ENCODE measurements around the gene TNIK. TPM values are rescaled to one million over a fixed set of nuclear protein-coding genes. Genes with fewer than 3 reads are reported as not detected.
"Not testable (repeated sequence)": the region's sequence is repeated elsewhere in the genome, so short reads cannot be mapped to it uniquely, and the experiment has no call there.

Gene TNIK
- polyA plus RNA-seq, 1 donor from 2014 or later = 19.3 TPM

GRCh38 chr3:171290680-171291079, 169.5 kb downstream of the TNIK start:
- H3K27me3 ChIP-seq (ENCODE audit: insufficient read depth, low read depth, low read length) = no peaks in the 10 kb centered on the region

GRCh38 chr3:171289291-171289690, 170.9 kb downstream of the TNIK start:
- no peak overlapping the region for H3K9ac ChIP-seq (ENCODE audit: low read length)
- TF ChIP-seq MXI1 (conservative IDR thresholded peaks at IDR 0.05; ENCODE audit: poor library complexity, severe bottlenecking) (no peak), POLR2AphosphoS5 (IDR thresholded peaks at IDR 0.05) (no peak), EP300 (conservative IDR thresholded peaks at IDR 0.05; ENCODE audit: poor library complexity, severe bottlenecking) (no peak), CTCF (IDR thresholded peaks at IDR 0.05; ENCODE audit: poor library complexity, severe bottlenecking) (no peak), RAD21 (conservative IDR thresholded peaks at IDR 0.05) (no peak), REST (IDR thresholded peaks at IDR 0.05; ENCODE audit: borderline replicate concordance) (no peak)
- no peak overlapping the region for H2AFZ ChIP-seq (ENCODE audit: low read depth, low read length)
- no peak overlapping the region for H3K4me2 ChIP-seq (ENCODE audit: low read length)
- no peaks in the 10 kb centered on the region for H3K36me3 ChIP-seq (ENCODE audit: insufficient read depth, low read length)
- H3K79me2 ChIP-seq (replicated peaks; ENCODE audit: insufficient read depth, low read length) = no peaks in the 10 kb centered on the region
- H3K27me3 ChIP-seq (ENCODE audit: insufficient read depth, low read depth, low read length) = no peaks in the 10 kb centered on the region
- H3K9me2 ChIP-seq (ENCODE audit: insufficient read depth, low read length) = no peaks in the 10 kb centered on the region
- H4K20me1 ChIP-seq (ENCODE audit: insufficient read depth) = no peaks in the 10 kb centered on the region
- no peak overlapping the region for H3K4me3 ChIP-seq (ENCODE audit: low read length)
- no peak overlapping the region for H3K27ac ChIP-seq (ENCODE audit: low read length)
- H3K9me3 ChIP-seq (ENCODE audit: low read length) = no peaks in the 10 kb centered on the region
- no peaks in the 10 kb centered on the region for H3F3A ChIP-seq (ENCODE audit: insufficient read depth, low read length, poor library complexity, severe bottlenecking)

More at GRCh38 chr3:171290680-171291079, 169.5 kb downstream of the TNIK start:
- no peak overlapping the region for H3K4me2 ChIP-seq (ENCODE audit: low read length)
- no peaks in the 10 kb centered on the region for H3K9me2 ChIP-seq (ENCODE audit: insufficient read depth, low read length)
- H2AFZ ChIP-seq (ENCODE audit: low read depth, low read length) = no peak overlapping the region
- H3K9me3 ChIP-seq (ENCODE audit: low read length) = no peaks in the 10 kb centered on the region
- no peaks in the 10 kb centered on the region for H3K79me2 ChIP-seq (replicated peaks; ENCODE audit: insufficient read depth, low read length)
- H3K27ac ChIP-seq (ENCODE audit: low read length) = no peak overlapping the region
- no peak overlapping the region for H3K9ac ChIP-seq (ENCODE audit: low read length)
- H4K20me1 ChIP-seq (ENCODE audit: insufficient read depth) = no peaks in the 10 kb centered on the region
- no peaks in the 10 kb centered on the region for H3K36me3 ChIP-seq (ENCODE audit: insufficient read depth, low read length)
- no peaks in the 10 kb centered on the region for H3F3A ChIP-seq (ENCODE audit: insufficient read depth, low read length, poor library complexity, severe bottlenecking)
- H3K4me3 ChIP-seq (ENCODE audit: low read length) = no peak overlapping the region
- TF ChIP-seq REST (IDR thresholded peaks at IDR 0.05; ENCODE audit: borderline replicate concordance) = no peak
- no peak for TF ChIP-seq SMC3 (conservative IDR thresholded peaks at IDR 0.05; ENCODE audit: poor library complexity)
- no peak for TF ChIP-seq POLR2AphosphoS5 (IDR thresholded peaks at IDR 0.05)
- TF ChIP-seq TAF1 (IDR thresholded peaks at IDR 0.05; ENCODE audit: low read depth) = no peak
- no peak for TF ChIP-seq MXI1 (conservative IDR thresholded peaks at IDR 0.05; ENCODE audit: poor library complexity, severe bottlenecking)
- TF ChIP-seq EP300 (conservative IDR thresholded peaks at IDR 0.05; ENCODE audit: poor library complexity, severe bottlenecking) = no peak
- TF ChIP-seq RAD21 (conservative IDR thresholded peaks at IDR 0.05) = no peak
- no peak for TF ChIP-seq CTCF (IDR thresholded peaks at IDR 0.05; ENCODE audit: poor library complexity, severe bottlenecking)
- no peak for TF ChIP-seq EZH2 (IDR thresholded peaks at IDR 0.05; ENCODE audit: borderline replicate concordance, insufficient read depth, low read length, poor library complexity, severe bottlenecking)

- H4K20me1 ChIP-seq (ENCODE audit: insufficient read depth); H3K9me3 ChIP-seq (ENCODE audit: low read length); H2AFZ ChIP-seq (ENCODE audit: low read depth, low read length): not testable (repeated sequence)
Observed at GRCh38 chr3:171287761-171288160, 172.4 kb downstream of the TNIK start.

More at GRCh38 chr3:171287761-171288160, 172.4 kb downstream of the TNIK start:
- not testable (repeated sequence) for H3K36me3 ChIP-seq (ENCODE audit: insufficient read depth, low read length); H3K4me2 ChIP-seq (ENCODE audit: low read length); H3F3A ChIP-seq (ENCODE audit: insufficient read depth, low read length, poor library complexity, severe bottlenecking); H3K27ac ChIP-seq (ENCODE audit: low read length); H3K9ac ChIP-seq (ENCODE audit: low read length); H3K79me2 ChIP-seq (replicated peaks; ENCODE audit: insufficient read depth, low read length); H3K9me2 ChIP-seq (ENCODE audit: insufficient read depth, low read length); H3K27me3 ChIP-seq (ENCODE audit: insufficient read depth, low read depth, low read length); H3K4me3 ChIP-seq (ENCODE audit: low read length)
